ENCODE data around the gene VWF. TPM values are rescaled to one million over a fixed set of nuclear protein-coding genes. Genes with fewer than 3 reads are reported as not detected.

Gene VWF
- total and polyA plus RNA-seq, 2 of the 4 experiments (the other 2 are of a cell fraction): under 0.01 to 0.09 TPM

- TF ChIP-seq BHLHE40 (IDR thresholded peaks at IDR 0.05; ENCODE audit: low read depth, low read length) (no peak), FOS (IDR thresholded peaks at IDR 0.05; ENCODE audit: low read depth, low read length) (no peak), MAZ (IDR thresholded peaks at IDR 0.05; ENCODE audit: borderline replicate concordance, low read depth, low read length) (no peak), POLR2A (IDR thresholded peaks at IDR 0.05; ENCODE audit: low read depth, low read length) (no peak), ELK1 (IDR thresholded peaks at IDR 0.05; ENCODE audit: borderline replicate concordance, low read depth, low read length) (no peak), RFX5 (IDR thresholded peaks at IDR 0.05; ENCODE audit: low read depth, low read length) (no peak), CHD1 (IDR thresholded peaks at IDR 0.05; ENCODE audit: low read depth, low read length) (no peak), CTCF (conservative IDR thresholded peaks at IDR 0.05; ENCODE audit: low read depth, low read length) (no peak), MXI1 (IDR thresholded peaks at IDR 0.05; ENCODE audit: borderline replicate concordance, low read depth, low read length) (no peak), MAFK (IDR thresholded peaks at IDR 0.05; ENCODE audit: low read depth, low read length) (no peak)
- TF ChIP-seq, protein P1, sequence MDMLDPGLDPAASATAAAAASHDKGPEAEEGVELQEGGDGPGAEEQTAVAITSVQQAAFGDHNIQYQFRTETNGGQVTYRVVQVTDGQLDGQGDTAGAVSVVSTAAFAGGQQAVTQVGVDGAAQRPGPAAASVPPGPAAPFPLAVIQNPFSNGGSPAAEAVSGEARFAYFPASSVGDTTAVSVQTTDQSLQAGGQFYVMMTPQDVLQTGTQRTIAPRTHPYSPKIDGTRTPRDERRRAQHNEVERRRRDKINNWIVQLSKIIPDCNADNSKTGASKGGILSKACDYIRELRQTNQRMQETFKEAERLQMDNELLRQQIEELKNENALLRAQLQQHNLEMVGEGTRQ (IDR thresholded peaks at IDR 0.05; ENCODE audit: low read depth, low read length): no peak
- ChIA-PET CTCF (interaction anchor here (0.6 kb wide), 1 partner anchor 726 kb away, joined by 3 read pairs; no protein-coding TSS in a partner anchor), POLR2A (ENCODE audit: unreplicated experiment) (no interaction called here)
- Histone ChIP-seq H3K4ac (ENCODE audit: low read depth, low read length) (no peak overlapping the region), H3K56ac (ENCODE audit: extremely low read depth, insufficient read depth, low read length) (no peak overlapping the region), H2BK15ac (ENCODE audit: low read depth, low read length) (no peak overlapping the region), H4K20me1 (ENCODE audit: insufficient read depth, low read length) (no peaks in the 10 kb centered on the region), H2AK5ac (ENCODE audit: low read depth, low read length) (no peak overlapping the region), H4K8ac (ENCODE audit: low read depth in 2 of 2, low read length in 2 of 2) (no peak overlapping the region), H3K9ac (ENCODE audit: low read depth, low read length) (no peak overlapping the region), H3K18ac (ENCODE audit: low read depth, low read length) (no peak overlapping the region), H3K23ac (ENCODE audit: low read depth, low read length) (no peak overlapping the region), H3K27ac (ENCODE audit: insufficient read depth, low read length) (no peak overlapping the region), H2BK20ac (ENCODE audit: low read depth, low read length) (no peak overlapping the region), H3K79me1 (ENCODE audit: low read depth in 1 of 2, low read length in 2 of 2) (no peaks in the 10 kb centered on the region), H3K9me3 (ENCODE audit: control insufficient read depth, insufficient read depth, low read length) (no peaks in the 10 kb centered on the region), H3K4me2 (ENCODE audit: low read depth, low read length) (no peak overlapping the region), H2AK9ac (replicated peaks; ENCODE audit: low read depth, low read length, poor library complexity) (no peak overlapping the region), H2BK120ac (ENCODE audit: low read depth, low read length) (no peak overlapping the region), H2AFZ (replicated peaks; ENCODE audit: low read length, poor library complexity) (no peak overlapping the region), H3K14ac (replicated peaks; ENCODE audit: low read depth, low read length) (no peak overlapping the region), H4K5ac (ENCODE audit: low read depth, low read length) (no peak overlapping the region), H3K36me3 (ENCODE audit: control insufficient read depth, insufficient read depth, low read length) (no peaks in the 10 kb centered on the region), H4K91ac (ENCODE audit: insufficient read depth, low read depth, low read length) (no peak overlapping the region), H2BK5ac (ENCODE audit: low read depth, low read length, poor library complexity, severe bottlenecking) (no peak overlapping the region), H3K4me3 (ENCODE audit: insufficient read depth, low read depth, low read length) (no peak overlapping the region), H3K27me3 (ENCODE audit: control insufficient read depth, insufficient read depth, low read length) (peaks cover 53% of the 10 kb centered on the region), H3K9me1 (ENCODE audit: insufficient read depth, low read length) (no peaks in the 10 kb centered on the region), H3K4me1 (ENCODE audit: control insufficient read depth, insufficient read depth, low read length) (no peaks in the 10 kb centered on the region)
- no TSS peak for BruUV-seq (replicated peaks)
- in situ Hi-C loops (cut with MboI; ENCODE audit: low sequenced_read_pairs): no loop called here
- dilution Hi-C loops (cut with HindIII; ENCODE audit: low sequenced_read_pairs, unreplicated experiment): no loop called here
- WGBS, 2 experiments (ENCODE audit: extremely low coverage in 2 of 2, insufficient read length in 1 of 2): 40% methylated on average over 4 of the region's 6 CpGs; no CpG with 5 or more reads in 1 of the 2 experiments
- no peak for DNase-seq
- ATAC-seq (ENCODE audit: low read depth): no peak
- intact Hi-C loops (cut with micrococcal nuclease): no loop called here
Measured at GRCh38 chr12:5976711-5977110, 147.8 kb downstream of the VWF start.

Measured in IMR-90 (cell line).